Neural progenitor cell (in vitro differentiated cells): ENCODE results near the gene PUS3.

ENCODE experiments used
- CTCF ChIP-seq: fragments of 200-600 bp; sonication (generic); IDR thresholded peaks from 2 replicates; pipeline ENCODE4 v1.5.1; 2017; ENCODE audit warnings: antibody characterized with exemption, mild to moderate bottlenecking
- EZH2 ChIP-seq: fragments of 200-600 bp; sonication (generic); IDR thresholded peaks from 2 replicates; pipeline ENCODE4 v1.6.1; 2017; ENCODE audit warnings: antibody characterized with exemption, mild to moderate bottlenecking, moderate library complexity

GRCh38 chr11:125951731-125952130, 48.7 kb upstream of the PUS3 start:
- no peak for TF ChIP-seq CTCF
- no peak for TF ChIP-seq EZH2
